Heart left ventricle (tissue), 13 donors: Measurements from ENCODE around the gene BRF1.

Experiments used
- CTCF ChIP-seq, 12 donors: fragments of 200-600 bp; sonication (generic) in 4 of 12; IDR thresholded peaks; one replicate each; pipeline versions ENCODE4 v1.5.0 to v1.8.0; 2018 to 2022; ENCODE audit warnings: antibody characterized with exemption in 12 of 12, mild to moderate bottlenecking in 5 of 12
- POLR2A ChIP-seq, 2 donors: fragments of 450-650 bp; IDR thresholded peaks; one replicate each; pipeline ENCODE4 v1.6.1; 2017; ENCODE audit warnings: antibody characterized with exemption in 2 of 2, mild to moderate bottlenecking in 2 of 2, moderate library complexity in 2 of 2
- donor health status: ischemic (EF 13 %, LVEDD 7.1; RV severe dilation, severe dysfunction).
- donor health status: DM: no; HTN: yes; CAD: no.
- donor health status: DM: no; HTN: no; CAD: no.
- donor health status: ischemic (EF 25% LVEDD 6.9; RV normal size, moderate dysfunction).
- donor health status: ischemic (EF 25% LVEDD 5.7; RV mildly dilated, moderate dysfunction).
- donor health status: ischemic (EF 35%, LVEDD 5.7; RV mildly dilated, moderate dysfunction).
- donor health status: nonischemic (EF 11% LVEDD 7.7; RV severe dilation, severe dysfunction).
- donor health status: DM: yes; HTN: yes; CAD: no.
- donor health status: PGD.
- donor health status: ischemic (EF 29% LVEDD 5.4; RV normal size, mild dysfunction).
- donor health status: nonischemic (EF 23%, LVEDD 6.1; RV moderate dilation, normal function).

GRCh38 chr14:105294142-105294597, 6.6 kb downstream of the BRF1 start:
- no peak for TF ChIP-seq CTCF (IDR thresholded peaks at IDR 0.05)
- TF ChIP-seq POLR2A (IDR thresholded peaks at IDR 0.05) = no peak
